ENCODE measurements around the gene KLHDC10.
"Not testable (repeated sequence)": the region's sequence is repeated elsewhere in the genome, so short reads cannot be mapped to it uniquely, and the experiment has no call there.

KLHDC10 gene

GRCh38 chr7:130142654-130143333 lies 72.5 kb downstream of the KLHDC10 start:
- no peak for DNase-seq

DNA sequence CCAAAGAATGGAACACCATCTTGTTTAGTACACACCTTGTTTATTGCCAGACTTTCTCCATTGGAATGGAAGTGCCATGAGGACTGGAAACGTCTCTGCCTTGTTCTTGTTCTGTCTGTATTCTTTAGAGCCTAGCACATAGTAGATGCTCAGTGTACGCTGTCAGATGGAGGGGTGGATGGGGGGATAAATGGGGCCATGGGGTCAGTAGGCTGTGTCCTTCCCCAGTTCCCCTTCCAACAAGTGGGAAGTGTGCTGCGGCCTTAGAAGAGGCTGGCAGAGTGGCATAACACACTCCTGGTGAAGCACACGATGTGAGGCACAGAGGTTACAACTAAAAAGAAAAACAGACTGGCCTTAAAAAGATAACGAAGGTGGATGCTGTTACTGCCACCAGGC lies 73.0 kb downstream of the KLHDC10 start:
- DNase-seq = no peak

GRCh38 chr7:130143986-130144311 lies 73.6 kb downstream of the KLHDC10 start:
- no peak for DNase-seq

DNA sequence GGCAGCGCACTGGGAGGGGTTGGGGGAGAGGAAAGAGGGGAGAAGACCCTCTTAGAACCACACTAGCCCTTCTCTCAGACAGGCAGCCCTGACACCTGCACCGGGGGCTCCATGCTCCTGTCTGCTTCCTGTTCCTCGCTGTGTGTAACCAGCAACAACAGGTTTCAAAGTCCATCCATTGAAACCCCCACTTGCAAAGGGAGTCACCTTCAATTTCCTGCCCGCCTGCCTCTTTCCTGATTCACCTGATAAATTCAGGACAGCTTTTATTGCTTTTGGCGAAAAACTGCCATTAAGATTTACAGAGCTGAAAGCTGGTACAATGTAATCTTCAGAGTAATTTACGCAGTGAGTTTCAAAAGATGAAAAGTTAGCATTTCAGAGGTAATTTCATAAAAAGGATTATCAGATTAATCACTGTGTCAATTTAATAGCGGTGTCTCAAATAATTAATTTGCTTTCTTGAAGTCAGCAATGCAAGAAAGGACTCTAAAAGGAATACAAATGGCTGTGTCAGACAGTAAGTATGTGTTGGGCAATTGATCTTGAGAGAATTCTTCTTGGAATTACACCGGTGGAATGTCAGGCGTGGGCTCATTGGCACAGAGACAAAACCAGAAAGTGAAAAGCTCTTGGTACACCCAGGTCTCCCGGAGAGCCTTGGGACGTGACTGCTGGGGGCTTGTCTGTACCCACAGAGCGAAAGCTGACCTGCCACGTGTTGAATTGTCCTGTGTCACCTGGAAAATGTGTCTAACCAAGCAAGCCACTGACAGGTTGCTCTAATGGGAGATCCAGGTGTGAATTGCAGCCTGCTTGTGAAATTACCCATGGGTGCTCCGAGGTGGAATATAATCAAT lies 74.2 kb downstream of the KLHDC10 start:
- peak; percentile 42 for DNase-seq

DNA sequence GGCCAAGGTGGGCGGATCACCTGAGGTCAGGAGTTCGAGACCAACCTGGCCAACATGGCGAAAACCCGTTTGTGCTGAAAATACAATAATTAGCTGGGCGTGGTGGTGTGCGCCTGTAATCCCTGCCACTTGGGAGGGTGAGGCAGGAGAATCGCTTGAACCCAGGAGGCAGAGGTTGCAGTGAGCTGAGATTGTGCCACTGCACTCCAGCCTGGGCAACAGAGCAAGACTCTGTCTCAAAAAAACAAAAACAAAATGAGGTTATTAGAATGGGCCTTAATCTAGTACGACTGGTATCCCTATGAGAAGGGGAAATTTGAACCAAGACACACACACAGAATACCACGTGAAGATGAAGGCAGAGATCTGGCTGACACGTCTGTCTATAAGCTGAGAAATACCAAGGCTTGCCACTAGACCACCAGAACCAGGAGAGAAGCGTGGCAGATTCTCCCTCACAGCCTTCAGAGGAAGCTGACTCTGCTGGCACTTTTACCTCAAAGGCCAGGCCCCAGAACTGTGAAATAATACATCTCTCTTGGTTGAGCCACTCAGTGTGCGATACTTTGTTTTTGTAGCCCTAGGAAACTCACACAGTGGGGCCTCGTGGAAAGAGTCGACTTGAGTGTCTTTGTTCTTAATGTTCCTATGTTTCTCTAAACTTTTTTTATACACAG lies 75.2 kb downstream of the KLHDC10 start:
- no peak for DNase-seq

GRCh38 chr7:130146142-130146541 lies 75.8 kb downstream of the KLHDC10 start:
- DNase-seq = not testable (repeated sequence)

DNA sequence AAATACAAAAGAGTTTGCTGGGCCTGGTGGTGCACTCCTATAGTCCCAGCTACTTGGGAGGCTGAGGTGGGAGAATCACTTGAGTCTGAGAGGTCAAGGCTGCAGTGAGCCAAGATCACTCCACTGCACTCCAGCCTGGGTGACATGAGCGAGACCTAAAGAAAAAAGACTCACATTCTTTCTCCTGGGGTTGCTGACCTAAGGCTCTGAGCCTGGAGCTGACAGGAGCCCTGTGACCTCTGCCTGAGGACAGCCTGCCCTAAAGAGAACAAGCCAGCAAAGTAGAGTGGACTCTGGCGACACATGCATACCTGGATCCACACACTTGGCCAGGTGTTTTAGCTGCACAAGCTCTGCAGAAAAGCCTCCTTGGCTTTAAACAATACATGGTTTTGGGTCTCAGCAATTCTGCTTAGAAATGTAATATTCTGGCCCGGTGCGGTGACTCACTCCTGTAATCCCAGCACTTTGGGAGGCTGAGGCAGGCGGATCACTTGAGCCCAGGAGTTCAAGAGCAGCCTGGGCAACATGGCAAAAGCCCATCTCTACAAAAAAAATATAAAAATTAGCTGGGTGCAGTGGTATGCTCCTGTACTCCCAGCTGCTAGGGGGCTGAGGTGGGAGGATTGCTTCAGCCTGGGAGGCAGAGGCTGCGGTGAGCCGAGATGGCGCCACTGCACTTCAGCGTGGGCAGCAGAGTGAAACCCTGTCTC lies 76.5 kb downstream of the KLHDC10 start:
- no peak for DNase-seq

DNA sequence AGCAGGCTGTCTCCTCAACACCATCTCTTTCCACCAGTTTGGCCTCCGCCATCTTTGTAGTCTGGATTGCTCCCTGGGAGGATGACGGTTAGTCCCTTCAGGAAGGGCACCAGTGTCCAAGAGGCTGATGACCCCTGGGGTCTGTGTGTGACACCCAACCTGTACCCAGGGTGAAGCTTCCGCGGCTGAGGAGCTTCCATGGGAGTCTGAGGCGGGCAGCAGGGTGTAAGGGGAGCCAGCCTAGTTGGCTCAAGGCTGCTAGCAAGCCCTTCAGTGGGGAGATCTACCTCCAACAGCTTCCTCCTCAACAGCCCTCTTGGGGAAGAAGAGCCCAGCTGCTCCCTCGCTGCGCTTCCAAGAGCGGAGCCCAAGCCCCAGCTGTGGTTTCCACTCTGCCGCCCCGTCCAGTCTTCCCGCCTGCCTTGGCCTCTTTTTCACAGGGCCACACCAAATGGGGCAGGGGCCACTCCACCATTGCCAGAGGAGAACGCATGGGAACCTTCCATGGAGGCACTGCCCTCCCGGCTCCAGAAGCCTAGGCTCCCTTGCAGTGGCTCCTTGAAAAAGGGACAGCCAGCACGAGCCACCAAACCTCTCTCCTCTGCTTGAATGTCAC lies 77.5 kb downstream of the KLHDC10 start:
- no peak for DNase-seq

GRCh38 chr7:130148561-130148960 lies 78.2 kb downstream of the KLHDC10 start:
- DNase-seq = no peak

- peak; percentile 86 for DNase-seq
These were observed 79.2 kb downstream of the KLHDC10 start for GRCh38 chr7:130149281-130150139.

GRCh38 chr7:130150587-130150986 lies 80.3 kb downstream of the KLHDC10 start:
- no peak for DNase-seq

DNA sequence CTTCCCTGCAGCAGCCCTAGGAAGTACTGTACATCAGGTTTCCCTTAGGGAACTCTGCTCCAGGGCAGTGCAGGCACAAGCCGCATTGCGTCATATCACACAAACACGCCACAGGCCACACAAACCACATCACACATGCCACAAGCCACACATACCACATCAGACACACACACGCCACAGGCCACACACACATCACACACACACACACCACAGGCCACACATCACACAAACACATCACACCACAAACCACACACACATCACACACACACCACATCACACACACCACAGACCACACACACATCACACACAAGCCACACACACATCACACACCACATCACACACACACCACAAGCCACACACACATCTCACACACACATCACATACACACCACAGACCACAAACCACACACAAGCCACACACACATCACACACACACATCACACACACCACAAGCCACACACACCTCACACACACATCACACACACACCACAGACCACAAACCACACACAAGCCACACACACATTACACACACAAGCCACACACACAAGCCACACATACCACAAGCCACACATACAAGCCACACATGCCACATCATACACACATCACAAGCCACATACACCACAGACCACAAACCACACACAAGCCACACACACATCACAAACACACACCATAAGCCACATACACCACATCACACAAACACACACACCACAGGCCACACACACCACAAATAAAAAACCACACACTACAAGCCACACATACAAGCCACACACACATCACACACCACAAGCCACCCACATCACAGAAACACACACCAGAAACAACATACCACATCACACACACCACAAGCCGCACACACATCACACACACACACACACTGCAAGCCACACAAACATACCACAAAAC lies 81.5 kb downstream of the KLHDC10 start:
- no peak for DNase-seq

DNA sequence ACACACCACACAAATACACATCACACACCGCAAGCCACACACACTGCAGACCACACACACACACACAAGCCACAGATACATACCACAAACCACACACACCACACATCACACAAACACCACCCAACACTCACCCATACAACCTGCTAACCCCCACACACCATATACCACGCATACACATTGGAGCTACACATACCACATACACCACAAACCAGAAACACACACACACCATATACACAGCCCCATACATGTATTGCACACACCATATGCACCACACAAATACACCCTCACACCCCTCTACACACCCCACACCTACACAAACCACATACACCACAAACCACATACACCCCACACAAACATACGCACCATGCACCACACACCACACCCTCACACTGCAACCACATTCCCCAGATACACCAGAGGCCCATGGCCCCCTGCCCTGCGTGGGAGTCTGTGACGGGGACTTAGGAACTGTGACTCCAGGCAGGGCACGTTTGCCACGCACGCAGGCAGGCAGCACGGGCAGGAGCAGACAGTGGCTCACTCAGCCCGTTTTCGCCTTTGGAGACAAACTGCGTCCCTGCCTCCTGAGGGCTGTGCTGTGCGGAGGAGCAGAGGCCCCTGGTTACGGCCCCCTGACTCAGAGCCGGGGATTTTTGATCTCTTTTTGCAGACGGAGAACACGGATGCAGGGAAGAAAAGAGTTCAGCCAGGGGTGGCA lies 82.3 kb downstream of the KLHDC10 start:
- DNase-seq = no peak

GRCh38 chr7:130153211-130153908 lies 83.0 kb downstream of the KLHDC10 start:
- no peak for DNase-seq

- no peak for DNase-seq
These were observed 83.8 kb downstream of the KLHDC10 start for GRCh38 chr7:130154131-130154500.

DNA sequence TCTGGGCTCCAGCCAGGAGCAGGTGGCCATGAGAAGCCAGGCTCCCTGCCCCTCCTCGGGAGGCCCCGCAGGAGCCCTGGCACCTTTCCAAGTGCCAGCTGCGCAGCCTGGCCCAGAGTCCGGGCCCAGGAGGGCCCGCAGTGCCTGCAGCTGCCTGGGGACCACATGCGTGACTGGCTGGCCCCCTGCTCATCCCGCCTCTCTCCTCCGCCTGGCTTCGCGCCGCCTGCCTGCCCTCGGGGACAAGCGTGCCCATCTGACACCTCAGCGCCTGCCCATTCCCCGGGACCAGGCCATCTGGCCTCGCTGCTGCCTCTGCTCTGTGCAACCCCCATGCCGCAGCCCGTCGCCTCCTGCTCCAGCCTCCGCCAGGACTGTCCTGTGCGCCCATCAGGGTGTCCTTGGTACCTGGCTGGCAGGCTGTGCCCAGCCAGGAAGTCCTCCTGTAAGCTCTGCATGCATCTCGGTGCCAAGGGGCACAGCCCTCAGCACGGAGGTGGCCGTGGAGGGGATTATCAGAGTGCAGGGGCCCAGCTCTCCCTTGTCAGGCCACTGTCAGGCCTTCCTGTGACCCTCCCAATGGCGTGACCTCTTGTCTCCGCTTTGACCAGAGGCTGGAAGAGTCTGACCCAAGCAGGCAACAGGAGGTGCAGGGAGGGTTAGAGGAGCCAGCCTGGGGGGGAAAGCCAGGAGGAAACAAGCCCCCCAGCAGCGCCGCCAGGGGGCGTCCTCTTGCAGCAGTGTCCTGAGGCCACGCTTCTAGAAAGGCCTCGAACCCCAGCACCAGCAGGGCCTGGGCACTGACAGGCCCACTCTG lies 84.4 kb downstream of the KLHDC10 start:
- peak; percentile 96 for DNase-seq

DNA sequence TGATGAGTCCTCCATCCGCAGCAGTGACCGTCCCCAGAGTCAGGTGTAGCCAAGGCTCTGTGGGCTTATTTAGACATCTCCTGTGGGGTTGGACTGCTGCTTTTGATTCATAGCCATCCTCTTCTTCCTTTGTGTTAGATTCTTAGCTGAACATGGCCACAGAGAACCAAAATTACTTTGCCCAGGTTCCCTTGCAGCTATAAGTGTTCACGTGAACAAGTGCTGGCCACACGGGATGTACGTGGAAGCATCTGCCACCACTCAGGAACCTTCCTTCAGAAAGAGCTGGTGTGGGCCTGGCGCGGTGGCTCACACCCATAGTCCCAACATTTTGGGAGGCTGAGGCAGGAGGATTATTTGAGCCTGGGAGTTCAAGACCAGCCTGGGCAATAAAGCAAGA lies 85.8 kb downstream of the KLHDC10 start:
- no peak for DNase-seq

DNA sequence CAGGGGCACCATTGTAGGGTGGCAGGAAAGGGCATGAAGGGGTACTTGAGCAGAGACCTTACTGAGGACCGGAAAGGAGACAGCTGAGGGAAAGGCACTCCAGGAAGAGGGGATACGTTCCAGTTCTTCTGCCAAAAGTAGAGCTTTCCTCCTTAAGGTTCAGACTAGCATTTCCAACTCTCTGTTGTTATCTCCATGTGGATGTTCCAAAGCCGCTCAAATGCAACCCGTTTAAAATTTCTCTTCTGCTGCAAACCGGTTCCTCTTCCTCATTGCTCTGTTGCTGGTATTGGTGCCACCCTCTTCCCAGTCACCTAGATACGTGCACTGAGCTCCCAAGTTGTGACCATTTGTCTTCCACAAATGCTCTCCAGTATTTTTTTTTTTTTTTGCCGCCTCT lies 87.4 kb downstream of the KLHDC10 start:
- DNase-seq = no peak

GRCh38 chr7:130160023-130160422 lies 89.7 kb downstream of the KLHDC10 start:
- DNase-seq = no peak
